Endodermal cell (in vitro differentiated cells): Measurements from ENCODE around the gene HAS3. TPM values are rescaled to one million over a fixed set of nuclear protein-coding genes. Genes with fewer than 3 reads are reported as not detected.
"Not testable (repeated sequence)": the region's sequence is repeated elsewhere in the genome, so short reads cannot be mapped to it uniquely, and the experiment has no call there.

Experiments
- DNase-seq: peaks from one replicate; pipeline ENCODE4 v3.0.0-alpha.2; 2017
- H3K27ac ChIP-seq: 2 replicates; pipeline ENCODE4 v1.5.1; 2013; ENCODE audit warnings: mild to moderate bottlenecking, low read depth, low read length, moderate library complexity
- H3K27me3 ChIP-seq: 2 replicates; pipeline ENCODE4 v1.6.1; 2013; ENCODE audit warnings: mild to moderate bottlenecking, low read length, moderate library complexity; ENCODE audit not compliant: insufficient read depth, control insufficient read depth, poor library complexity, severe bottlenecking
- H3K36me3 ChIP-seq: 2 replicates; pipeline ENCODE4 v1.7.0; 2013; ENCODE audit warnings: mild to moderate bottlenecking, low read length, moderate library complexity; ENCODE audit not compliant: control insufficient read depth, insufficient read depth
- H3K4me1 ChIP-seq: one replicate; pipeline ENCODE4 v1.7.0; 2013; ENCODE audit warnings: low read length; ENCODE audit not compliant: control insufficient read depth, insufficient read depth
- H3K4me3 ChIP-seq: 2 replicates; pipeline ENCODE4 v1.5.1; 2013; ENCODE audit warnings: mild to moderate bottlenecking, low read length, moderate library complexity
- H3K9ac ChIP-seq: 2 replicates; pipeline ENCODE4 v1.6.1; 2013; ENCODE audit warnings: mild to moderate bottlenecking, low read length, moderate library complexity; ENCODE audit not compliant: poor library complexity, severe bottlenecking; ENCODE audit errors: extremely low read depth
- H3K9me3 ChIP-seq: 2 replicates; pipeline ENCODE4 v1.6.1; 2013; ENCODE audit warnings: mild to moderate bottlenecking, low read length, moderate library complexity; ENCODE audit not compliant: control insufficient read depth
- H3K27ac Mint-ChIP-seq: 2 replicates; pipeline ENCODE4 v1.8.0; 2020; ENCODE audit warnings: mixed read lengths
- H3K27me3 Mint-ChIP-seq: 2 replicates; pipeline ENCODE4 v1.8.0; 2021; ENCODE audit warnings: mild to moderate bottlenecking, mixed read lengths; ENCODE audit not compliant: insufficient read depth
- H3K36me3 Mint-ChIP-seq: 2 replicates; pipeline ENCODE4 v1.8.0; 2020; ENCODE audit warnings: low read depth, mixed read lengths
- H3K4me1 Mint-ChIP-seq: 2 replicates; pipeline ENCODE4 v1.8.0; 2020; ENCODE audit warnings: mixed read lengths
- H3K4me3 Mint-ChIP-seq: 2 replicates; pipeline ENCODE4 v1.8.0; 2020; ENCODE audit warnings: mild to moderate bottlenecking, moderate library complexity, mixed read lengths
- H3K9me3 Mint-ChIP-seq: 2 replicates; pipeline ENCODE4 v1.8.0; 2020; ENCODE audit warnings: mild to moderate bottlenecking, mixed read lengths
- WGBS, 2 experiments: methylation state at CpG; one replicate each; pipeline versions ENCODE4 v1.1.5 to v1.1.7; 2013; ENCODE audit warnings: missing lambda C conversion rate in 2 of 2, mixed read lengths in 1 of 2; ENCODE audit not compliant: insufficient coverage in 1 of 2, insufficient read length in 1 of 2; 5-methylcytosine and 5-hydroxymethylcytosine counted together
- total RNA-seq, 2 donors: library from RNA; stranded (reverse); fragmentation: NEBNext Ultra II Directional in 1 of 2; extraction: Animal tissue kit (Norgen Biotek cat#: 25700) in 1 of 2; gene quantifications; 2 replicates in 1 of 2; 3 replicates in 1 of 2; pipeline ENCODE4 v1.2.1, GENCODE V29; 2021
- TF ChIP-seq, protein P1 (sequence below): fragments of 200-600 bp; sonication (generic); conservative IDR thresholded peaks from 2 replicates; pipeline ENCODE4 v1.5.0; 2021; ENCODE audit warnings: antibody characterized with exemption, mild to moderate bottlenecking

The HAS3 gene
- total RNA-seq, 2 donors from 2014 or later, result 1.8 to 4.1 TPM

DNA sequence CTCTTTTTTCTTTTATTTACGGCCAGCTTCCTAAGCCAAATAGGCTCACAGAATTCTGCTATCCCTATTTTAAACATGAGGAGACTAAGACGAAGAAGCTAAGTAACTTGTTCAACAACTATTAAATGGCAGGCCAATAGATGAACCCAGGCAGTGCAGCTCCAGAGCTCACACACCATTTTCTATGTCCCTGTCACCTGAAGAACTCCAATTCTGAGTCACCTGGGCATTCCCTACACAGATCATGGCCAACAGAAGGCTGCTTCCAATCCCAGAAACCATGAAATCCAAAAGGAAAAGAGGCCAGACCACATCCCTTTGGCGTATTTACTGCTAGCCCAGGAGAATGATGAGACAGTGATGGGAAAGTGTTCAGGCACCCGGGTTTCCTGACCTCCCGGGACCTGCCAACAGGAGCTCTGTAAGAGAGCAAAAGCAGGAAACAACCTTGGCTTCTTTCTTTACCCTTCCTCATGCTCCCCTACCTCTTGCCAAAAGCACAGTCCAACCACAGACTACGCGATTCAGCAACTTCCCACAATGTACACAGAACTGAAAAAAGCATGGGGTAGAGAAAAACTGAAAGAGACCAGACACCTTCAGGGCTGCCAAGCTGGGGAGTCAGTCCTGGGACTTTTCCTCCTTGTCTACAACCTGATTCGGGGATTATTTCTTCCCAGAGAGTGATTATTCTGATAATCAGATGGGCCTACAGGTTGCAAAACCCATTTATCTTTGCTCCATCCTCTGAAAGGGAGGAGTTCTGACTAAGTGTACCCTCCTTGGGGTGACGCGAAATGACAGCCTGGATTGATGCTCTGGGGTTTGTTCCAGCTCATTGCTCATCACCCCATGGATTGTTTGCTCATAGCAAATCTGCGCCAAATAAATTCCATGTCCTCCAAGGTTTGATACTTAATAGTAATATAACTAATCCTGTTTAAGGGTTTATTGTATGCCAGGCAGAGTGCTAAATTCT lies 47.8 kb upstream of the HAS3 start:
- H3K9me3 ChIP-seq, result no peaks in the 10 kb centered on the region
- Mint-ChIP-seq H3K27me3 (no peaks in the 10 kb centered on the region), H3K36me3 (no peaks in the 10 kb centered on the region), H3K4me1 (peaks cover 20% of the 10 kb centered on the region), H3K4me3 (no peak overlapping the region), H3K27ac (no peak overlapping the region), H3K9me3 (no peaks in the 10 kb centered on the region)
- H3K27me3 ChIP-seq, result no peaks in the 10 kb centered on the region
- TF ChIP-seq, protein P1, sequence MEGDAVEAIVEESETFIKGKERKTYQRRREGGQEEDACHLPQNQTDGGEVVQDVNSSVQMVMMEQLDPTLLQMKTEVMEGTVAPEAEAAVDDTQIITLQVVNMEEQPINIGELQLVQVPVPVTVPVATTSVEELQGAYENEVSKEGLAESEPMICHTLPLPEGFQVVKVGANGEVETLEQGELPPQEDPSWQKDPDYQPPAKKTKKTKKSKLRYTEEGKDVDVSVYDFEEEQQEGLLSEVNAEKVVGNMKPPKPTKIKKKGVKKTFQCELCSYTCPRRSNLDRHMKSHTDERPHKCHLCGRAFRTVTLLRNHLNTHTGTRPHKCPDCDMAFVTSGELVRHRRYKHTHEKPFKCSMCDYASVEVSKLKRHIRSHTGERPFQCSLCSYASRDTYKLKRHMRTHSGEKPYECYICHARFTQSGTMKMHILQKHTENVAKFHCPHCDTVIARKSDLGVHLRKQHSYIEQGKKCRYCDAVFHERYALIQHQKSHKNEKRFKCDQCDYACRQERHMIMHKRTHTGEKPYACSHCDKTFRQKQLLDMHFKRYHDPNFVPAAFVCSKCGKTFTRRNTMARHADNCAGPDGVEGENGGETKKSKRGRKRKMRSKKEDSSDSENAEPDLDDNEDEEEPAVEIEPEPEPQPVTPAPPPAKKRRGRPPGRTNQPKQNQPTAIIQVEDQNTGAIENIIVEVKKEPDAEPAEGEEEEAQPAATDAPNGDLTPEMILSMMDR, result no peak
- whole genome bisulfite sequencing, 2 experiments, result 84 to 93% methylated on average over 7 to 11 of the region's 11 CpGs
- H3K27ac ChIP-seq, result no peak overlapping the region
- H3K9ac ChIP-seq, result no peak overlapping the region
- no peaks in the 10 kb centered on the region for H3K4me1 ChIP-seq
- H3K4me3 ChIP-seq, result no peak overlapping the region
- no peaks in the 10 kb centered on the region for H3K36me3 ChIP-seq
- DNase-seq, result no peak

DNA sequence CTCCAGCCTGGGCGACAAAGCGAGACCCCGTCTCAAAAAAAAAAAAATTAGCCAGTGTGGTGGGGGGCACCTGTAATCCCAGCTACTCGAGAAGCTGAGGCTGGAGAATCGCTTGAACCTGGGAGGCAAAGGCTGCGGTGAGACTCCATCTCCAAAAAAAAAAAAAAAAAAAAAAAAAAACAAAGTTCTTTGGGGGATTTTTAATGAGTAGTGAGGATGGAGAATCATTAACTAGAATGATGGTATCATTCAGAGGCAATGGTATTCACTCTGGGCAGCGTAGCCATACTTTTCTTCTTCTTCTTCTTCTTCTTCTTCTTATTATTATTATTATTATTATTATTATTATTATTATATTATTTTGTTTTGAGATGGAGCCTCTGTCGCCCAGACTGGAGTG lies 42.0 kb upstream of the HAS3 start:
- H3K36me3 Mint-ChIP-seq, H3K27me3 ChIP-seq, H3K9ac ChIP-seq, H3K4me3 ChIP-seq, H3K9me3 Mint-ChIP-seq, H3K27ac Mint-ChIP-seq, H3K4me1 ChIP-seq, H3K9me3 ChIP-seq, DNase-seq, H3K36me3 ChIP-seq, H3K4me3 Mint-ChIP-seq, H3K27ac ChIP-seq: not testable (repeated sequence)
- Mint-ChIP-seq H3K4me1 (peaks cover 11% of the 10 kb centered on the region), H3K27me3 (peaks cover 12% of the 10 kb centered on the region)
- WGBS, 2 experiments, result 94 to 100% methylated on average over 3 to 4 of the region's 8 CpGs

DNA sequence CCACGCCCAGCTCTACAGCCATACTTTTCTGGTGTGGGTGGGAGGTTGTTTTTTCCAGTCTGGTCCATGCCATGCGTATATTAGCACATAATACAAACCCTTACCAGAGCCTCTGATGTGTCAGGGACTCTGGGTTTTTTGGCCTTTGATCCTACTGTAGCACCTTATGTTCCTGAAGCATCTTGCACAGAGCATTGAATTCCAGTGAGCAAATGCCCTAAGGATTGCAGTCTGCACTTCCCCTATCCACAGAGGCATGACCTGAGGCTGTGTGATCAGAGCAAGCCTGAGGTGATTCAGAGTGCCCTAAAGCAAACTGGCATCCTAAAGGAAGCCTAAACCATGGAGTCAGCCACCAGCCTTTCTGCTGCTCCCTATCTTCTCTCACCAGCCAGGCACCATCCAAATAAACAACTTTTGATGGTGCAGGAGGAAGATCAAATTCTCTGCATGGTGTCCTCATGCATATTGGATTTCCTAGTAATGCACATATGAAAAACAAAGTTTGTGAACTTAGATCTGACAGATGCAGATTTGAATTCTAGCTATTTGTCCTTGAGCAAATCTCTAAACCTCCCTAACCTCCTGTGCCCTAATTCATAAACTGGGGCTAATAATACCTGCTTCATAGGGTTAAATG lies 41.2 kb upstream of the HAS3 start:
- H3K4me1 Mint-ChIP-seq, result peaks cover 12% of the 10 kb centered on the region

More for the DNA sequence above, 41.2 kb upstream of the HAS3 start:
- Histone ChIP-seq H3K4me3 (no peak overlapping the region), H3K9ac (no peak overlapping the region), H3K27ac (no peak overlapping the region), H3K9me3 (no peaks in the 10 kb centered on the region), H3K27me3 (no peaks in the 10 kb centered on the region), H3K4me1 (peaks cover 4% of the 10 kb centered on the region), H3K36me3 (no peaks in the 10 kb centered on the region)
- no peak for DNase-seq
- Mint-ChIP-seq H3K36me3 (peaks cover 2% of the 10 kb centered on the region), H3K27me3 (peaks cover 18% of the 10 kb centered on the region), H3K27ac (no peak overlapping the region), H3K9me3 (no peaks in the 10 kb centered on the region), H3K4me3 (no peak overlapping the region)
- 94% methylated on average over 2 of the region's 2 CpGs; no CpG with 5 or more reads in 1 of the 2 experiments for WGBS, 2 experiments
- TF ChIP-seq, protein P1, result no peak
